Fibroblast of lung (primary cell): ENCODE results near the gene DNAJB13.

Experiments used
- CTCF ChIP-seq, 2 donors: IDR thresholded peaks in 1 of 2; conservative IDR thresholded peaks in 1 of 2; 1 replicate in 1 of 2; 2 replicates in 1 of 2; pipeline ENCODE4 v1.5.1; 2011 to 2012; ENCODE audit warnings: low read length in 2 of 2, control low read depth in 1 of 2, inconsistent platforms in 1 of 2, low read depth in 1 of 2, mild to moderate bottlenecking in 1 of 2
- EZH2 ChIP-seq: IDR thresholded peaks from 2 replicates; pipeline ENCODE4 v1.5.1; 2012; ENCODE audit warnings: low read length, control low read depth, mild to moderate bottlenecking; ENCODE audit errors: missing control alignments

GRCh38 chr11:74007691-74008372 lies 57.0 kb downstream of the DNAJB13 start:
- no peak for TF ChIP-seq CTCF (conservative IDR thresholded peaks at IDR 0.05 in 1 of 2, IDR thresholded peaks at IDR 0.05 in 1 of 2; ENCODE audit: low read depth in 1 of 2, low read length in 2 of 2)
- no peak for TF ChIP-seq EZH2
